ENCODE data around the gene ARHGEF18.
"Not testable (repeated sequence)": the region's sequence is repeated elsewhere in the genome, so short reads cannot be mapped to it uniquely, and the experiment has no call there.

ARHGEF18 gene

DNA sequence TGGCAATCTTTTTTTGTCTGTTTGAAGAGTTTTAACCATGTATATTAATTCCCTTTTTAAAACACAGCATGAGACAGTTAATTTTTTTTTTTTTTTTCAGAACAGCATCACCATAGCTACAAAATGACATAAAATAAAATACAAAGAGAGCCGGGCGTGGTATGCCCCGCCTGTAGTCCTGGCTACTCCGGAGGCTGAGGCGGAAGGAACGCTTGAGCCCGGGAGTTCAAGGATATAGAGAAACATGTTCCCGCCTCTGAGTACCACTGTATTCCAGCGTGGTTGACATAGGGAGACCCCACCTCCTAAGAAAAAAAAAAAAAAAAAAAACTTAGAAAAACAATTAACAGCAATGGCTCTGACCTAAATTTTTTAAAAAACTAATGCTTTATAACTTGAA, 44.5 kb upstream of the ARHGEF18 start:
- Histone ChIP-seq H3K4me3 (ENCODE audit: low read depth, low read length) (no peak overlapping the region), H3K27ac (ENCODE audit: extremely low read depth, low read depth, low read length) (no peak overlapping the region), H3K36me3 (ENCODE audit: control insufficient read depth in 2 of 2, insufficient read depth in 1 of 2, low read length in 2 of 2) (no peaks in the 10 kb centered on the region), H3K9me3 (ENCODE audit: control insufficient read depth, insufficient read depth, low read depth, low read length) (no peaks in the 10 kb centered on the region), H3K4me1 (ENCODE audit: control insufficient read depth, insufficient read depth, low read length) (no peaks in the 10 kb centered on the region)
- no peak for TF ChIP-seq ZBTB7A (tag by site-specific recombination; IDR thresholded peaks at IDR 0.05; ENCODE audit: low read depth)
- TF ChIP-seq HOXC10 (CRISPR knock-in tag; IDR thresholded peaks at IDR 0.05) = no peak
- TF ChIP-seq ZNF670 (tag by site-specific recombination; IDR thresholded peaks at IDR 0.05; ENCODE audit: low read depth) = no peak
- TF ChIP-seq, protein P1, sequence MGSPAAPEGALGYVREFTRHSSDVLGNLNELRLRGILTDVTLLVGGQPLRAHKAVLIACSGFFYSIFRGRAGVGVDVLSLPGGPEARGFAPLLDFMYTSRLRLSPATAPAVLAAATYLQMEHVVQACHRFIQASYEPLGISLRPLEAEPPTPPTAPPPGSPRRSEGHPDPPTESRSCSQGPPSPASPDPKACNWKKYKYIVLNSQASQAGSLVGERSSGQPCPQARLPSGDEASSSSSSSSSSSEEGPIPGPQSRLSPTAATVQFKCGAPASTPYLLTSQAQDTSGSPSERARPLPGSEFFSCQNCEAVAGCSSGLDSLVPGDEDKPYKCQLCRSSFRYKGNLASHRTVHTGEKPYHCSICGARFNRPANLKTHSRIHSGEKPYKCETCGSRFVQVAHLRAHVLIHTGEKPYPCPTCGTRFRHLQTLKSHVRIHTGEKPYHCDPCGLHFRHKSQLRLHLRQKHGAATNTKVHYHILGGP (tag by site-specific recombination; IDR thresholded peaks at IDR 0.05) = no peak
- TF ChIP-seq SP2 (tag by site-specific recombination; IDR thresholded peaks at IDR 0.05) = no peak
- TF ChIP-seq, protein P2, sequence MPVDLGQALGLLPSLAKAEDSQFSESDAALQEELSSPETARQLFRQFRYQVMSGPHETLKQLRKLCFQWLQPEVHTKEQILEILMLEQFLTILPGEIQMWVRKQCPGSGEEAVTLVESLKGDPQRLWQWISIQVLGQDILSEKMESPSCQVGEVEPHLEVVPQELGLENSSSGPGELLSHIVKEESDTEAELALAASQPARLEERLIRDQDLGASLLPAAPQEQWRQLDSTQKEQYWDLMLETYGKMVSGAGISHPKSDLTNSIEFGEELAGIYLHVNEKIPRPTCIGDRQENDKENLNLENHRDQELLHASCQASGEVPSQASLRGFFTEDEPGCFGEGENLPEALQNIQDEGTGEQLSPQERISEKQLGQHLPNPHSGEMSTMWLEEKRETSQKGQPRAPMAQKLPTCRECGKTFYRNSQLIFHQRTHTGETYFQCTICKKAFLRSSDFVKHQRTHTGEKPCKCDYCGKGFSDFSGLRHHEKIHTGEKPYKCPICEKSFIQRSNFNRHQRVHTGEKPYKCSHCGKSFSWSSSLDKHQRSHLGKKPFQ (tag by site-specific recombination; IDR thresholded peaks at IDR 0.05) = no peak
- no peak for TF ChIP-seq ZNF274 (IDR thresholded peaks at IDR 0.05; ENCODE audit: low read length)
- no peak for TF ChIP-seq ZNF274 (tag by site-specific recombination; IDR thresholded peaks at IDR 0.05; ENCODE audit: borderline replicate concordance)
- TF ChIP-seq ZNF214 (tag by site-specific recombination; IDR thresholded peaks at IDR 0.05; ENCODE audit: borderline replicate concordance) = no peak
- TF ChIP-seq ZNF335 (tag by site-specific recombination; conservative IDR thresholded peaks at IDR 0.05) = no peak
- ChIA-PET POLR2A (no interaction called here), CTCF (interaction anchor here (0.7 kb wide), 1 partner anchor 98 kb away, joined by 5 read pairs; no protein-coding TSS in a partner anchor)

DNA sequence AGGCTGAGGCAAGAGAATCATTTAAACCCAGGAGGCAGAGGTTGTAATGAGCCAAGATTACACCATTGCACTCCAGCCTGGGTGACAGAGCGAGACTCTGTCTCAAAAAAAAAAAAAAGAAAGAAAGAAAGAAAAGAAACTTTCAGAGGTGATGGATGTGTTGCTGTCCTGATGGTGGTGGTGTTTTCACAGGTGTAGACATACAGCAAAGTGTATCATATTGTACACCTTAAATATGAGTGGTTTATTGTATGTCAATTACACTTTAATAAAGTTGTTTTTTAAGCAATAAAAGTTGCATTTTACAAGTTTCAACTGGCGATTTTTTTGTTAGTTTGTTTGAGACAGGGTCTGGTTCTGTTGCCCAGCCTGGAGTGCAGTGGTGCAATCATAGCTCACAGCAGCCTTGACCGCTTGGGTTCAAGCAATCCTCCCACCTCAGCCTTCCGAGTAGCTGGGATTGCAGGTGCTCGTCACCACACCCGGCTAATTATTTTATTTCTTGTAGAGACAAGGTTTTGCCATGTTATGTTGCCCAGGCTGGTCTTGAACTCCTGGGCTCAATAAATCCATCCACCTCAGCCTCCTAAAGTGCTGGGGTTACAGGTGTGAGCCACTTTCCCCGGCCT, 41.0 kb upstream of the ARHGEF18 start:
- Histone ChIP-seq H3K4me1 (ENCODE audit: control insufficient read depth, insufficient read depth, low read length) (no peaks in the 10 kb centered on the region), H3K27ac (ENCODE audit: extremely low read depth, low read depth, low read length) (no peak overlapping the region), H3K9me3 (ENCODE audit: control insufficient read depth, insufficient read depth, low read depth, low read length) (no peaks in the 10 kb centered on the region), H3K36me3 (ENCODE audit: control insufficient read depth in 2 of 2, insufficient read depth in 1 of 2, low read length in 2 of 2) (no peaks in the 10 kb centered on the region), H3K4me3 (ENCODE audit: low read depth, low read length) (no peak overlapping the region)
- TF ChIP-seq KLF10 (tag by site-specific recombination; IDR thresholded peaks at IDR 0.05) (no peak), TRIM28 (IDR thresholded peaks at IDR 0.05; ENCODE audit: borderline replicate concordance, low read length) (no peak), ZNF133 (tag by site-specific recombination; IDR thresholded peaks at IDR 0.05) (no peak), ZNF311 (tag by site-specific recombination; IDR thresholded peaks at IDR 0.05; ENCODE audit: borderline replicate concordance) (no peak), ZNF214 (tag by site-specific recombination; IDR thresholded peaks at IDR 0.05; ENCODE audit: borderline replicate concordance) (no peak), SALL2 (tag by site-specific recombination; IDR thresholded peaks at IDR 0.05; ENCODE audit: borderline replicate concordance) (no peak), GLIS1 (tag by site-specific recombination; IDR thresholded peaks at IDR 0.05) (no peak), ZNF223 (tag by site-specific recombination; IDR thresholded peaks at IDR 0.05) (no peak), ZNF660 (tag by site-specific recombination; IDR thresholded peaks at IDR 0.05) (no peak), ZBTB7A (tag by site-specific recombination; IDR thresholded peaks at IDR 0.05; ENCODE audit: low read depth) (no peak), ZSCAN16 (tag by site-specific recombination; IDR thresholded peaks at IDR 0.05) (no peak)
- TF ChIP-seq, protein P3, sequence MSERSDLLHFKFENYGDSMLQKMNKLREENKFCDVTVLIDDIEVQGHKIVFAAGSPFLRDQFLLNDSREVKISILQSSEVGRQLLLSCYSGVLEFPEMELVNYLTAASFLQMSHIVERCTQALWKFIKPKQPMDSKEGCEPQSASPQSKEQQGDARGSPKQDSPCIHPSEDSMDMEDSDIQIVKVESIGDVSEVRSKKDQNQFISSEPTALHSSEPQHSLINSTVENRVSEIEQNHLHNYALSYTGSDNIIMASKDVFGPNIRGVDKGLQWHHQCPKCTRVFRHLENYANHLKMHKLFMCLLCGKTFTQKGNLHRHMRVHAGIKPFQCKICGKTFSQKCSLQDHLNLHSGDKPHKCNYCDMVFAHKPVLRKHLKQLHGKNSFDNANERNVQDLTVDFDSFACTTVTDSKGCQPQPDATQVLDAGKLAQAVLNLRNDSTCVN (tag by site-specific recombination; optimal IDR thresholded peaks at IDR 0.05) = no peak
- TF ChIP-seq, protein P4, sequence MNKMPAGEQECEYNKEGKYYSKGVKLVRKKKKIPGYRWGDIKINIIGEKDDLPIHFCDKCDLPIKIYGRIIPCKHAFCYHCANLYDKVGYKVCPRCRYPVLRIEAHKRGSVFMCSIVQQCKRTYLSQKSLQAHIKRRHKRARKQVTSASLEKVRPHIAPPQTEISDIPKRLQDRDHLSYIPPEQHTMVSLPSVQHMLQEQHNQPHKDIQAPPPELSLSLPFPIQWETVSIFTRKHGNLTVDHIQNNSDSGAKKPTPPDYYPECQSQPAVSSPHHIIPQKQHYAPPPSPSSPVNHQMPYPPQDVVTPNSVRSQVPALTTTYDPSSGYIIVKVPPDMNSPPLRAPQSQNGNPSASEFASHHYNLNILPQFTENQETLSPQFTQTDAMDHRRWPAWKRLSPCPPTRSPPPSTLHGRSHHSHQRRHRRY (tag by site-specific recombination; IDR thresholded peaks at IDR 0.05) = no peak
- TF ChIP-seq, protein P5, sequence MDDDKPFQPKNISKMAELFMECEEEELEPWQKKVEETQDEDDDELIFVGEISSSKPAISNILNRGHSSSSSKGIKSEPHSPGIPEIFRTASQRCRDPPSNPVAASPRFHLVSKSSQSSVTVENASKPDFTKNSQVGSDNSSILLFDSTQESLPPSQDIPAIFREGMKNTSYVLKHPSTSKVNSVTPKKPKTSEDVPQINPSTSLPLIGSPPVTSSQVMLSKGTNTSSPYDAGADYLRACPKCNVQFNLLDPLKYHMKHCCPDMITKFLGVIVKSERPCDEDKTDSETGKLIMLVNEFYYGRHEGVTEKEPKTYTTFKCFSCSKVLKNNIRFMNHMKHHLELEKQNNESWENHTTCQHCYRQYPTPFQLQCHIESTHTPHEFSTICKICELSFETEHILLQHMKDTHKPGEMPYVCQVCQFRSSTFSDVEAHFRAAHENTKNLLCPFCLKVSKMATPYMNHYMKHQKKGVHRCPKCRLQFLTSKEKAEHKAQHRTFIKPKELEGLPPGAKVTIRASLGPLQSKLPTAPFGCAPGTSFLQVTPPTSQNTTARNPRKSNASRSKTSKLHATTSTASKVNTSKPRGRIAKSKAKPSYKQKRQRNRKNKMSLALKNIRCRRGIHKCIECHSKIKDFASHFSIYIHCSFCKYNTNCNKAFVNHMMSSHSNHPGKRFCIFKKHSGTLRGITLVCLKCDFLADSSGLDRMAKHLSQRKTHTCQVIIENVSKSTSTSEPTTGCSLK (tag by site-specific recombination; IDR thresholded peaks at IDR 0.05) = no peak
- TF ChIP-seq, protein P6, sequence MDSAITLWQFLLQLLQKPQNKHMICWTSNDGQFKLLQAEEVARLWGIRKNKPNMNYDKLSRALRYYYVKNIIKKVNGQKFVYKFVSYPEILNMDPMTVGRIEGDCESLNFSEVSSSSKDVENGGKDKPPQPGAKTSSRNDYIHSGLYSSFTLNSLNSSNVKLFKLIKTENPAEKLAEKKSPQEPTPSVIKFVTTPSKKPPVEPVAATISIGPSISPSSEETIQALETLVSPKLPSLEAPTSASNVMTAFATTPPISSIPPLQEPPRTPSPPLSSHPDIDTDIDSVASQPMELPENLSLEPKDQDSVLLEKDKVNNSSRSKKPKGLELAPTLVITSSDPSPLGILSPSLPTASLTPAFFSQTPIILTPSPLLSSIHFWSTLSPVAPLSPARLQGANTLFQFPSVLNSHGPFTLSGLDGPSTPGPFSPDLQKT (IDR thresholded peaks at IDR 0.05; ENCODE audit: borderline replicate concordance, low read depth, low read length) = no peak
- CTCF ChIA-PET = interaction anchor here (0.7 to 1.2 kb wide), 2 partner anchors 46 to 204 kb away, joined by 3 read pairs; no protein-coding TSS in a partner anchor
- POLR2A ChIA-PET = interaction anchor here (0.7 kb wide), 1 partner anchor 209 kb away, joined by 3 read pairs; no protein-coding TSS in a partner anchor

DNA sequence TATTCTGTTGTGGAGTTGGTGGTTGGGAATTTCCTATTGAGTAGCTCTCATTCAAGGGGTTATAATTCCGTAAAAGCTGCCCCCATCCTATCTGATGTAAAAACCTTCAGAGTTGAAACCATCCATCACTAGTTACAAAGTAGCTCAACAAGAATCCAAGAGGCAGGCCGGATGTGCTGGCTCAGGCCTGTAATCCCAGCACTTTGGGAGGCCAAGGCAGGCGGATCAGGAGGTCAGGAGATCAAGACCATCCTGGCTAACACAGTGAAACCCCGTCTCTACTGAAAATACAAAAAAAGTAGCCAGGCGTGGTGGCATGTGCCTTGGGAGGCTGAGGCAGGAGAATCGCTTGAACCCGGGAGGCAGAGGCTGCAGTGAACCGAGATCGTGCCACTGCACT, 40.4 kb upstream of the ARHGEF18 start:
- H3K27ac ChIP-seq (ENCODE audit: extremely low read depth, low read depth, low read length); POLR2A ChIA-PET; H3K9me3 ChIP-seq (ENCODE audit: control insufficient read depth, insufficient read depth, low read depth, low read length); H3K4me1 ChIP-seq (ENCODE audit: control insufficient read depth, insufficient read depth, low read length); H3K4me3 ChIP-seq (ENCODE audit: low read depth, low read length); H3K36me3 ChIP-seq (ENCODE audit: control insufficient read depth in 2 of 2, insufficient read depth in 1 of 2, low read length in 2 of 2): not testable (repeated sequence)
- CTCF ChIA-PET = interaction anchor here (0.5 to 0.9 kb wide), 3 partner anchors 8 to 204 kb away, joined by 3 to 4 read pairs (median 3); no protein-coding TSS in a partner anchor

All from HEK293 (cell line).